ENCODE data around the gene METTL2B. TPM values are rescaled to one million over a fixed set of nuclear protein-coding genes. Genes with fewer than 3 reads are reported as not detected.
"Not testable (repeated sequence)": the region's sequence is repeated elsewhere in the genome, so short reads cannot be mapped to it uniquely, and the experiment has no call there.

The METTL2B gene
- total RNA-seq, 1 experiment from 2014 or later, result 40.4 TPM

- POLR2A ChIA-PET; H3K9me3 Mint-ChIP-seq; H3K27me3 Mint-ChIP-seq (ENCODE audit: low read depth); CTCF ChIA-PET; H3K27ac Mint-ChIP-seq: not testable (repeated sequence)
- TF ChIP-seq, protein P1, sequence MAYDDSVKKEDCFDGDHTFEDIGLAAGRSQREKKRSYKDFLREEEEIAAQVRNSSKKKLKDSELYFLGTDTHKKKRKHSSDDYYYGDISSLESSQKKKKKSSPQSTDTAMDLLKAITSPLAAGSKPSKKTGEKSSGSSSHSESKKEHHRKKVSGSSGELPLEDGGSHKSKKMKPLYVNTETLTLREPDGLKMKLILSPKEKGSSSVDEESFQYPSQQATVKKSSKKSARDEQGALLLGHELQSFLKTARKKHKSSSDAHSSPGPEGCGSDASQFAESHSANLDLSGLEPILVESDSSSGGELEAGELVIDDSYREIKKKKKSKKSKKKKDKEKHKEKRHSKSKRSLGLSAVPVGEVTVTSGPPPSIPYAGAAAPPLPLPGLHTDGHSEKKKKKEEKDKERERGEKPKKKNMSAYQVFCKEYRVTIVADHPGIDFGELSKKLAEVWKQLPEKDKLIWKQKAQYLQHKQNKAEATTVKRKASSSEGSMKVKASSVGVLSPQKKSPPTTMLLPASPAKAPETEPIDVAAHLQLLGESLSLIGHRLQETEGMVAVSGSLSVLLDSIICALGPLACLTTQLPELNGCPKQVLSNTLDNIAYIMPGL (CRISPR knock-in tag; IDR thresholded peaks at IDR 0.05), result peak; percentile 71
- peak overlapping the region; percentile 55 for H3K4me3 Mint-ChIP-seq
- H3K4me1 Mint-ChIP-seq, result peaks cover 16% of the 10 kb centered on the region
- peaks cover 13% of the 10 kb centered on the region for H3K36me3 Mint-ChIP-seq
- DNase-seq (ENCODE audit: low spot score), result peak; percentile 72
- peak; percentile 86 for ATAC-seq
Observed at GRCh38 chr7:128531105-128531954, 54.8 kb downstream of the METTL2B start.

DNA sequence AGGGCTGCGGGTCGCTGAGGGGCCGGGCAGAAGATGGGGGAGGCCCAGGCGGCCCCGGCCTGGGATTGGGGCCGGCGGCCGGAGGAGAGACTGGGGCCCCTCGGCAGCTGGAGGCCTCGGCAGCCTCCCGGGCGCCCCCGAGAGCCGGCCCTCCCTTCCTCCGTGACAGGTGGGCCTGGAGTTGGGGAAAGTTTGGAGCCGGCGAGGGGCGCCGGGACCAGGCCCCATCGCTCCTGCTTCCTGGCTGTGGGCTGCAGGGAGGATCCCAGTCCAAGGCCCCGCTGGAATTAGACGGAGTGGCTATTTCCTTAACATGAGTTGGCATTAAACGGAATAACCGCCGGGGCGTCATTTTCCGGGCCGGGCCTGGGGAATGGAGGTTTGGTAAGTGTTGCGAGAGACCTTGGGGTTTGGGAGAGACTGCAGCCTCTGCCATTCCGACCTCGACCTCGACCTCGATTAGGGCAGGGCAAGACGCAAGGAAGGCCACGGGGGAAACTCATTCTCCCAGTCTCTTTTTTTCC, 55.5 kb downstream of the METTL2B start:
- Mint-ChIP-seq H3K27ac (peak overlapping the region; percentile 90), H3K4me1 (peaks cover 16% of the 10 kb centered on the region), H3K4me3 (peak overlapping the region; percentile 89), H3K36me3 (peaks cover 13% of the 10 kb centered on the region)
- CTCF ChIA-PET; POLR2A ChIA-PET; H3K27me3 Mint-ChIP-seq (ENCODE audit: low read depth); H3K9me3 Mint-ChIP-seq: not testable (repeated sequence)
- DNase-seq (ENCODE audit: low spot score) (peak; percentile 38), ATAC-seq (peak; percentile 5)

DNA sequence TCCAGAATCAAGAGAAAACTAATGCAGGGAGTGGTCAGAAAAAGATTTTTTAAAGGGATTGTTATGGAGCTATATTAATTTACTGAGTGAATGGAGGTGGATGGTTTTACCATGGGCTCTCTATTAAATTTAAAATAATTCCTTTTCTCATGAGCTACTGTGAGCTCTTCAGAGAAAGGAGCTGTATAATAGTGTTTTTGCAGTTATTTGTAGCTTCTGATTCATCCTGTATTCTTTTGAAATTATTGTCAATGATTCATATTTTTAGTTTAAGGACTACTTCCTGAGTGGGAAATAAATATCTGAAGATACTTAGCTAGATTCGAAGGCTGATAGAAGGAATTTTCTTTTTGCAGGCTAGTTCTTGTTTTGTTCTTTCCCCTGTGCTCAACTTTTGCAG, 56.4 kb downstream of the METTL2B start:
- H3K4me3 Mint-ChIP-seq, result peak overlapping the region; percentile 89
- POLR2A ChIA-PET; H3K27me3 Mint-ChIP-seq (ENCODE audit: low read depth); H3K9me3 Mint-ChIP-seq; ATAC-seq; DNase-seq (ENCODE audit: low spot score); CTCF ChIA-PET: not testable (repeated sequence)
- peaks cover 16% of the 10 kb centered on the region for H3K4me1 Mint-ChIP-seq
- peak overlapping the region; percentile 18; the same call in 1 of the 2 replicates for H3K27ac Mint-ChIP-seq
- peaks cover 15% of the 10 kb centered on the region for H3K36me3 Mint-ChIP-seq

DNA sequence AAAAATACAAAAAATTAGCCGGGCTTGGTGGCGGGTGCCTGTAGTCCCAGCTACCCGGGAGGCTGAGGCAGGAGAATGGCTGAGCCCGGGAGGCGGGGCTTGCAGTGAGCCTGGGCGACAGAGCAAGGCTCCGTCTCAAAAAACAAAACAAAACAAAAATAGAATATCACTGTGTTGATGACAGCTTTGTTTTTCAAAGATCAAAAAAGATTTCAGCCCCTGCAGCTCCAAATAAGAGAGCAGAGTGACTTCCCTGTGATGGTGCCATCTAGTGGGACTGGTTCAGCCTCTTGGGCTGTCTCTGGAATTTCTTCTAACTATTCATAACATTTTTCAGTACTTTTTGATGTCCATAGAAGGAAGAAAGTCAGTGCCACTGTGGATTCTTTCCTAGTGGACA, 60.9 kb downstream of the METTL2B start:
- H3K9me3 Mint-ChIP-seq; DNase-seq (ENCODE audit: low spot score); H3K27ac Mint-ChIP-seq; H3K27me3 Mint-ChIP-seq (ENCODE audit: low read depth); H3K4me1 Mint-ChIP-seq; POLR2A ChIA-PET; CTCF ChIA-PET; H3K4me3 Mint-ChIP-seq: not testable (repeated sequence)
- H3K36me3 Mint-ChIP-seq, result peaks cover 31% of the 10 kb centered on the region
- peak; percentile 72 for ATAC-seq

DNA sequence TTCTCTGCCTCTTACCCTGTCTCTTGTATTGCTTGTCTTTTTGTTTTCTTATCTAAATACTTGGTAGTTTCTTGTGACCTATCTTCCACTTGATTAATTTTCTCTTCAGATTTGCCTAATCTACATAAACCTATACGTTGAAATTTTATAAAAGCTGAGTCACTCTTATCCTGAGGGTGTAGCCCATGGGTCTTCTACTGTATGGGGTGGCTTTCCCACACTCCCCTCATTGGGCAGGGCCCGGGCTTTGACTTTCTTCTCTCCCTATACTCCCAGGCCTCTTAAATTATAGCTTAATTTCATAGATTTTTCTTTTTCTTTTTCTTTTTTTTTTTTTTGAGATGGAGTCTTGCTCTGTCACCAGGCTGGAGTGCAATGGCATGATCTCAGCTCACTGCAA, 66.0 kb downstream of the METTL2B start:
- H3K36me3 Mint-ChIP-seq, result peaks cover 23% of the 10 kb centered on the region
- ATAC-seq; POLR2A ChIA-PET; H3K4me3 Mint-ChIP-seq; H3K27me3 Mint-ChIP-seq (ENCODE audit: low read depth); H3K4me1 Mint-ChIP-seq; H3K27ac Mint-ChIP-seq; DNase-seq (ENCODE audit: low spot score); CTCF ChIA-PET; H3K9me3 Mint-ChIP-seq: not testable (repeated sequence)

GRCh38 chr7:128543300-128543699, 66.8 kb downstream of the METTL2B start:
- H3K27me3 Mint-ChIP-seq (ENCODE audit: low read depth); H3K4me3 Mint-ChIP-seq; ATAC-seq; CTCF ChIA-PET; DNase-seq (ENCODE audit: low spot score); H3K4me1 Mint-ChIP-seq; POLR2A ChIA-PET; H3K27ac Mint-ChIP-seq; H3K9me3 Mint-ChIP-seq: not testable (repeated sequence)
- H3K36me3 Mint-ChIP-seq, result peaks cover 21% of the 10 kb centered on the region; the same call in 1 of the 2 replicates

- H3K27me3 Mint-ChIP-seq (ENCODE audit: low read depth); H3K9me3 Mint-ChIP-seq; H3K4me1 Mint-ChIP-seq; POLR2A ChIA-PET; H3K4me3 Mint-ChIP-seq; H3K27ac Mint-ChIP-seq; DNase-seq (ENCODE audit: low spot score); ATAC-seq; CTCF ChIA-PET: not testable (repeated sequence)
- peaks cover 12% of the 10 kb centered on the region for H3K36me3 Mint-ChIP-seq
Observed at GRCh38 chr7:128546319-128546851, 69.8 kb downstream of the METTL2B start.

DNA sequence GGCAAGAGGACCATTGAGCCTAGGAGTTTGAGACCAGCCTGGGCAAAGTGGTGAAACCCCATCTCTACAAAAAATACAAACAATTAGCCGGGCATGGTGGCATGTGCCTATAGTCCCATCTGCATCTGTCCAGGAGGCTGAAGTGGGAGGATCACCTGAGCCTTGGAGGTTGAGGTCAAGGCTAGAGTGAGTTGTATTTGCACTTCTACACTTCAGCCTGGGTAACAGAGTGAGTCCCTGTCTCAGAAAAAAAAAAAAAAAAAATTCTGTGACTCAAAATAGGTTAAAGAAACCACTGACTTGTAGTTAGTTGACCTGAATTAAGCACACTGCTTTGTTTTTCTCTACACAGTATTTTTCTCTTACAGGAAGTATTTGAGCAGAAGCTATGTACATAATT, 74.4 kb downstream of the METTL2B start:
- ATAC-seq (no peak), DNase-seq (ENCODE audit: low spot score) (no peak)
- H3K9me3 Mint-ChIP-seq, result no peaks in the 10 kb centered on the region
- no peak for TF ChIP-seq ZSCAN18 (CRISPR knock-in tag; IDR thresholded peaks at IDR 0.05)
- TF ChIP-seq, protein P2, sequence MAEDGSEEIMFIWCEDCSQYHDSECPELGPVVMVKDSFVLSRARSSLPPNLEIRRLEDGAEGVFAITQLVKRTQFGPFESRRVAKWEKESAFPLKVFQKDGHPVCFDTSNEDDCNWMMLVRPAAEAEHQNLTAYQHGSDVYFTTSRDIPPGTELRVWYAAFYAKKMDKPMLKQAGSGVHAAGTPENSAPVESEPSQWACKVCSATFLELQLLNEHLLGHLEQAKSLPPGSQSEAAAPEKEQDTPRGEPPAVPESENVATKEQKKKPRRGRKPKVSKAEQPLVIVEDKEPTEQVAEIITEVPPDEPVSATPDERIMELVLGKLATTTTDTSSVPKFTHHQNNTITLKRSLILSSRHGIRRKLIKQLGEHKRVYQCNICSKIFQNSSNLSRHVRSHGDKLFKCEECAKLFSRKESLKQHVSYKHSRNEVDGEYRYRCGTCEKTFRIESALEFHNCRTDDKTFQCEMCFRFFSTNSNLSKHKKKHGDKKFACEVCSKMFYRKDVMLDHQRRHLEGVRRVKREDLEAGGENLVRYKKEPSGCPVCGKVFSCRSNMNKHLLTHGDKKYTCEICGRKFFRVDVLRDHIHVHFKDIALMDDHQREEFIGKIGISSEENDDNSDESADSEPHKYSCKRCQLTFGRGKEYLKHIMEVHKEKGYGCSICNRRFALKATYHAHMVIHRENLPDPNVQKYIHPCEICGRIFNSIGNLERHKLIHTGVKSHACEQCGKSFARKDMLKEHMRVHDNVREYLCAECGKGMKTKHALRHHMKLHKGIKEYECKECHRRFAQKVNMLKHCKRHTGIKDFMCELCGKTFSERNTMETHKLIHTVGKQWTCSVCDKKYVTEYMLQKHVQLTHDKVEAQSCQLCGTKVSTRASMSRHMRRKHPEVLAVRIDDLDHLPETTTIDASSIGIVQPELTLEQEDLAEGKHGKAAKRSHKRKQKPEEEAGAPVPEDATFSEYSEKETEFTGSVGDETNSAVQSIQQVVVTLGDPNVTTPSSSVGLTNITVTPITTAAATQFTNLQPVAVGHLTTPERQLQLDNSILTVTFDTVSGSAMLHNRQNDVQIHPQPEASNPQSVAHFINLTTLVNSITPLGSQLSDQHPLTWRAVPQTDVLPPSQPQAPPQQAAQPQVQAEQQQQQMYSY (CRISPR knock-in tag; IDR thresholded peaks at IDR 0.05), result no peak
- TF ChIP-seq, protein P3, sequence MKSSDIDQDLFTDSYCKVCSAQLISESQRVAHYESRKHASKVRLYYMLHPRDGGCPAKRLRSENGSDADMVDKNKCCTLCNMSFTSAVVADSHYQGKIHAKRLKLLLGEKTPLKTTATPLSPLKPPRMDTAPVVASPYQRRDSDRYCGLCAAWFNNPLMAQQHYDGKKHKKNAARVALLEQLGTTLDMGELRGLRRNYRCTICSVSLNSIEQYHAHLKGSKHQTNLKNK (CRISPR knock-in tag; IDR thresholded peaks at IDR 0.05), result no peak
- no peak for TF ChIP-seq RELA (CRISPR knock-in tag; IDR thresholded peaks at IDR 0.05; ENCODE audit: borderline replicate concordance)
- TF ChIP-seq ATF3 (CRISPR knock-in tag; conservative IDR thresholded peaks at IDR 0.05), result no peak
- no peaks in the 10 kb centered on the region for H3K27me3 Mint-ChIP-seq (ENCODE audit: low read depth)
- H3K4me1 Mint-ChIP-seq, result no peaks in the 10 kb centered on the region
- ChIA-PET CTCF (no interaction called here), POLR2A (no interaction called here)
- H3K36me3 Mint-ChIP-seq, result peaks cover 9% of the 10 kb centered on the region
- no peak overlapping the region for H3K27ac Mint-ChIP-seq
- H3K4me3 Mint-ChIP-seq, result no peak overlapping the region
